ENCODE results near the gene CD83. TPM values are rescaled to one million over a fixed set of nuclear protein-coding genes. Genes with fewer than 3 reads are reported as not detected.

Gene CD83
- total RNA-seq, 1 donor = 0.86 TPM

- DNase-seq (ENCODE audit: low read depth) = peak; percentile 59
- no peak for TF ChIP-seq CTCF (IDR thresholded peaks at IDR 0.05; ENCODE audit: insufficient read depth, low read depth, low read length)
- H3K4me3 ChIP-seq (ENCODE audit: low read depth, low read length) = no peak overlapping the region
These were observed 2.2 kb downstream of the CD83 start for GRCh38 chr6:14119784-14120183.

- no peak overlapping the region for H3K4me3 ChIP-seq (ENCODE audit: low read depth, low read length)
- DNase-seq (ENCODE audit: low read depth) = no peak
- TF ChIP-seq CTCF (IDR thresholded peaks at IDR 0.05; ENCODE audit: insufficient read depth, low read depth, low read length) = no peak
These were observed 3.0 kb downstream of the CD83 start for GRCh38 chr6:14120546-14120945.

- TF ChIP-seq CTCF (IDR thresholded peaks at IDR 0.05; ENCODE audit: insufficient read depth, low read depth, low read length) = no peak
- no peak overlapping the region for H3K4me3 ChIP-seq (ENCODE audit: low read depth, low read length)
- no peak for DNase-seq (ENCODE audit: low read depth)
These were observed 4.4 kb downstream of the CD83 start for GRCh38 chr6:14121936-14122344.

GRCh38 chr6:14123386-14124111, 6.0 kb downstream of the CD83 start:
- no peak for TF ChIP-seq CTCF (IDR thresholded peaks at IDR 0.05; ENCODE audit: insufficient read depth, low read depth, low read length)
- H3K4me3 ChIP-seq (ENCODE audit: low read depth, low read length) = no peak overlapping the region
- DNase-seq (ENCODE audit: low read depth) = peak; percentile 5

- no peak overlapping the region for H3K4me3 ChIP-seq (ENCODE audit: low read depth, low read length)
- TF ChIP-seq CTCF (IDR thresholded peaks at IDR 0.05; ENCODE audit: insufficient read depth, low read depth, low read length) = no peak
- no peak for DNase-seq (ENCODE audit: low read depth)
These were observed 7.8 kb downstream of the CD83 start for GRCh38 chr6:14125346-14125745.

- no peak for DNase-seq (ENCODE audit: low read depth)
- no peak overlapping the region for H3K4me3 ChIP-seq (ENCODE audit: low read depth, low read length)
- no peak for TF ChIP-seq CTCF (IDR thresholded peaks at IDR 0.05; ENCODE audit: insufficient read depth, low read depth, low read length)
These were observed 8.6 kb downstream of the CD83 start for GRCh38 chr6:14126191-14126590.

- no peak for TF ChIP-seq CTCF (IDR thresholded peaks at IDR 0.05; ENCODE audit: insufficient read depth, low read depth, low read length)
- no peak overlapping the region for H3K4me3 ChIP-seq (ENCODE audit: low read depth, low read length)
- no peak for DNase-seq (ENCODE audit: low read depth)
These were observed 10.0 kb downstream of the CD83 start for GRCh38 chr6:14127611-14128010.

Data from fibroblast of villous mesenchyme (primary cell).